HG03135 (cell line): Measurements from ENCODE around the gene MARK2.

Experiments
- ATAC-seq: cut with Tn5 transposase; IDR thresholded peaks from one replicate; pipeline ENCODE4 v1.9.1; 2021; ENCODE audit warnings: mild to moderate bottlenecking, moderate library complexity; ENCODE audit not compliant: unreplicated experiment

The MARK2 gene

GRCh38 chr11:63829823-63830489 is 9.0 kb upstream of the MARK2 start:
- no peak for ATAC-seq

GRCh38 chr11:63831326-63831725 is 7.6 kb upstream of the MARK2 start:
- ATAC-seq: no peak

GRCh38 chr11:63832336-63832735 is 6.6 kb upstream of the MARK2 start:
- ATAC-seq: no peak

- ATAC-seq: no peak
Measured at GRCh38 chr11:63833048-63833447, 5.9 kb upstream of the MARK2 start.

GRCh38 chr11:63834535-63835157 is 4.3 kb upstream of the MARK2 start:
- no peak for ATAC-seq

- ATAC-seq: no peak
Measured at GRCh38 chr11:63835158-63835545, 3.8 kb upstream of the MARK2 start.

- ATAC-seq: no peak
Measured at GRCh38 chr11:63837027-63837688, 1.8 kb upstream of the MARK2 start.

GRCh38 chr11:63837739-63838138 is 1.2 kb upstream of the MARK2 start:
- no peak for ATAC-seq

GRCh38 chr11:63838150-63838677 is 696 bp upstream of the MARK2 start:
- no peak for ATAC-seq

- no peak for ATAC-seq
Measured at GRCh38 chr11:63839508-63840355, 822 bp downstream of the MARK2 start.

- ATAC-seq: no peak
Measured at GRCh38 chr11:63840356-63841060, 1.6 kb downstream of the MARK2 start.

GRCh38 chr11:63841554-63841953 is 2.6 kb downstream of the MARK2 start:
- no peak for ATAC-seq

GRCh38 chr11:63843041-63843440 is 4.1 kb downstream of the MARK2 start:
- no peak for ATAC-seq

GRCh38 chr11:63844836-63845235 is 5.9 kb downstream of the MARK2 start:
- ATAC-seq: no peak

GRCh38 chr11:63845303-63845702 is 6.4 kb downstream of the MARK2 start:
- ATAC-seq: no peak

- ATAC-seq: no peak
Measured at GRCh38 chr11:63845911-63846310, 7.0 kb downstream of the MARK2 start.

- no peak for ATAC-seq
Measured at GRCh38 chr11:63846897-63847296, 8.0 kb downstream of the MARK2 start.

- no peak for ATAC-seq
Measured at GRCh38 chr11:63847363-63847762, 8.5 kb downstream of the MARK2 start.

GRCh38 chr11:63849691-63850090 is 10.8 kb downstream of the MARK2 start:
- ATAC-seq: no peak

- no peak for ATAC-seq
Measured at GRCh38 chr11:63850920-63851319, 12.0 kb downstream of the MARK2 start.

- ATAC-seq: no peak
Measured at GRCh38 chr11:63851364-63851763, 12.5 kb downstream of the MARK2 start.
